T-helper 17 cell (primary cell): Measurements from ENCODE around the gene OSBPL1A. TPM values are rescaled to one million over a fixed set of nuclear protein-coding genes. Genes with fewer than 3 reads are reported as not detected.
"Not testable (repeated sequence)": the region's sequence is repeated elsewhere in the genome, so short reads cannot be mapped to it uniquely, and the experiment has no call there.

Experiments used
- ATAC-seq: fragments of 150-1000 bp; cut with Tn5 transposase; 2 replicates; pipeline ENCODE4 v1.10.0; 2021; ENCODE audit warnings: mild to moderate bottlenecking, moderate library complexity
- DNase-seq, 3 donors: peaks; one replicate each; pipeline versions ENCODE4 v3.0.0 to v3.0.0-alpha.2; 2020 to 2021
- H3K9me3 ChIP-seq: one replicate; pipeline ENCODE4 v1.7.0; 2013; ENCODE audit warnings: low read length, mild to moderate bottlenecking; ENCODE audit not compliant: control insufficient read depth, poor library complexity, severe bottlenecking
- H3K27ac Mint-ChIP-seq: one replicate; pipeline ENCODE4 v1.8.0; 2022; ENCODE audit warnings: mild to moderate bottlenecking, moderate library complexity, mixed read lengths
- H3K27me3 Mint-ChIP-seq: one replicate; pipeline ENCODE4 v1.8.0; 2022; ENCODE audit warnings: mixed read lengths
- H3K36me3 Mint-ChIP-seq: one replicate; pipeline ENCODE4 v1.8.0; 2022; ENCODE audit warnings: low read depth, mixed read lengths
- H3K4me1 Mint-ChIP-seq: one replicate; pipeline ENCODE4 v1.8.0; 2022; ENCODE audit warnings: mild to moderate bottlenecking, mixed read lengths
- H3K4me3 Mint-ChIP-seq: one replicate; pipeline ENCODE4 v1.8.0; 2022; ENCODE audit warnings: mild to moderate bottlenecking, moderate library complexity, mixed read lengths
- total RNA-seq, 4 donors: library from RNA in 2 of 4; stranded (reverse) in 2 of 4; gene quantifications; one replicate each; pipeline ENCODE4 v1.2.3 and lab custom pipeline; 2022 to 2026

The OSBPL1A gene
- total RNA-seq, 2 donors from 2014 or later = 6.8 to 7.1 TPM

- H3K4me1 Mint-ChIP-seq = no peaks in the 10 kb centered on the region
- ATAC-seq (no peak), DNase-seq (no peak)
- H3K27me3 Mint-ChIP-seq = no peaks in the 10 kb centered on the region
- H3K9me3 ChIP-seq = no peaks in the 10 kb centered on the region
- H3K4me3 Mint-ChIP-seq = no peak overlapping the region
- no peak overlapping the region for H3K27ac Mint-ChIP-seq
- H3K36me3 Mint-ChIP-seq = peaks cover 3% of the 10 kb centered on the region
Observed at GRCh38 chr18:24157855-24158254, 239.8 kb downstream of the OSBPL1A start.

DNA sequence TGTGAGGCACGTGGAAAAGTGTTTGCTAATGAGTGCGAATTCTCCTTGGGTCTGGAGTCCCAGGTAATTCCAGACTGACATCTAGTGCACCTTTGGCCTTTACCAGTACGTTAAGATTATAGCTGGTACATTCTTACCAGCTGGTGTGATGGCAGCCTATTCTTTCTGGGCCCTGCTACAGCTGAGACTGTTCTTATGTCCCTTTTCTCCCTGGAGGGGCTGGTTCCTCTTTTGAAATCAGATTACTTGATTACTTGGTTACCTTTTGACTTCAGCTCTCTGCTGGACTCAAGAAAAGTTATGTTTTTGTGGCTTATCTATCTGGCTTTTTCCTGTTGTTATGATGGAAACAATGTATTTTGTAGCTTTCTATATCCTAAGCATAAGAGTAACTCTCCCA lies 244.2 kb downstream of the OSBPL1A start:
- Mint-ChIP-seq H3K27ac (no peak overlapping the region), H3K36me3 (no peaks in the 10 kb centered on the region), H3K27me3 (no peaks in the 10 kb centered on the region), H3K4me3 (no peak overlapping the region), H3K4me1 (peaks cover 2% of the 10 kb centered on the region)
- DNase-seq = no peak
- ATAC-seq = no peak
- no peaks in the 10 kb centered on the region for H3K9me3 ChIP-seq

- H3K36me3 Mint-ChIP-seq, ATAC-seq, H3K27ac Mint-ChIP-seq, DNase-seq, H3K27me3 Mint-ChIP-seq, H3K9me3 ChIP-seq, H3K4me1 Mint-ChIP-seq, H3K4me3 Mint-ChIP-seq: not testable (repeated sequence)
Observed at GRCh38 chr18:24149591-24149990, 248.0 kb downstream of the OSBPL1A start.

DNA sequence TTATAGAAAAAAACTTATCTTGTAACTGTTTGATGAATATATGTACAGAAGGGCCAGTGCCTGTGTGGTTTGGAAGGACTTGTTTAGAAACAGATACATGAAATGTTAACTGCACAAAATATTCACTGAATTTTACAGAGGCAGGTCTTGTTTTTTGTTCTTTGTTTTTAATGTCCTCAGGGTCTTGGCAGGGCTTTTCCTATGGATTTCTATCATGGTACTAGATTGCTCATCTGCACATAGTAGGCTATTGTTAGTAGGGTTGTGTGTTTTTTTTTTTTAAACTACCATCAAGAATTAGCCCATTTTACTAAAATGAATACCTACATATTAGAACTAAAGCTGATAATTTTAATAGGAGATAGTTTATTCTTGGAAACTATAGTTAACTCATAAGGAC lies 255.2 kb downstream of the OSBPL1A start:
- ATAC-seq (no peak), DNase-seq (no peak)
- Mint-ChIP-seq H3K27me3 (peaks cover 21% of the 10 kb centered on the region), H3K27ac (no peak overlapping the region), H3K36me3 (no peaks in the 10 kb centered on the region), H3K4me1 (peaks cover 15% of the 10 kb centered on the region), H3K4me3 (no peak overlapping the region)
- no peaks in the 10 kb centered on the region for H3K9me3 ChIP-seq

GRCh38 chr18:24140697-24141096 lies 256.9 kb downstream of the OSBPL1A start:
- no peaks in the 10 kb centered on the region for H3K9me3 ChIP-seq
- no peak overlapping the region for H3K4me3 Mint-ChIP-seq

DNA sequence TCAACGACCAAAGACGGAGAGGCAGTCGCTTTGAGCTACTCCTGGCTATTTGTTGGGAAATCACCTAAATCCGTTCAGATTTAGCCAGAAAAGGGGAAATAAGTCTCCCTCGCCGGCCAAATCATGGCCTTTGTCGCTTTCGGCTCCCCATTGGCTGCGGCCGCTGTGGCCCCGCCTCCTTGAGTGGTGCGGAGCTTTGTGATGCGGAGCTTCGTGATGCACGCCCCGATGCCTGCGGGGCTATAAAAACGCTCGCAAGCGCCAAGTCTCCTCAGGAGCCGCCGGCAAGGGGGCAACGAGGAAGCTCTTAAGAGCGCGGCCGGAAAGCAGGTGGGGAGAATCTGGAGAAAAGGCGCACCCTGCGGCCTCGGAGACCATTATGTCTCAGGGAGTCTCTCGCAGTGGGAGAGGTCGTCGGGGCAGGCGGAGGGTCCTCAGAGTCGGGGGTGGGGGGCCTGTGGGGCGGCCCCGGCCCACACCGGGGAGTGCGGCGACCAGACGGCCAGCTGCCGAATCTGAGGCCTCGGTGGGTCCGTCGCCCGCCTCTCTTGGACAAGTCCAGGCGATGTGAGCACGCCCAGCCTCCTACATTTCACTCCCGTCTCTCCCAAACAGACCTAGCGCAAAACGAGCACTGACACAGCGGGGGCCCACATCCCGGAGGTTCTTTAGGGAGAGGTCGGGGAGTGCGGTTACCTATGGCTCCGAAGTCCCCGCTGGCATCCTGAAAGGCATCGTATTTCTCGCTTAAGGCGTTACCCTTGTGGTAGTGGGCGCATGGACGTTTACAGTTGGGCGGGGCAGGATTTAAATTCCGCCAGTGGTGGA lies 258.6 kb downstream of the OSBPL1A start, which contains the start of gene CABYR:
TSS of gene CABYR (plus strand) at position 274 of the 828 bp plus-strand sequence. CDS start 4,053 bp downstream, outside the sequence.
- Mint-ChIP-seq H3K4me3 (peak within 1 kb of the TSS; percentile 96), H3K27me3 (peaks cover 9% of the 10 kb centered on the region), H3K27ac (peak within 1 kb of the TSS; percentile 86), H3K36me3 (no peaks in the 10 kb centered on the region), H3K4me1 (peaks cover 25% of the 10 kb centered on the region)
- DNase-seq (peak; percentile 63 to 79 (median 72)), ATAC-seq (peak; percentile 94)
- H3K9me3 ChIP-seq = no peaks in the 10 kb centered on the region

More at GRCh38 chr18:24140697-24141096, 256.9 kb downstream of the OSBPL1A start:
- ATAC-seq = no peak
- H3K36me3 Mint-ChIP-seq = no peaks in the 10 kb centered on the region
- H3K27ac Mint-ChIP-seq = no peak overlapping the region
- H3K4me1 Mint-ChIP-seq = peaks cover 25% of the 10 kb centered on the region
- DNase-seq = no peak
- H3K27me3 Mint-ChIP-seq = peaks cover 14% of the 10 kb centered on the region

DNA sequence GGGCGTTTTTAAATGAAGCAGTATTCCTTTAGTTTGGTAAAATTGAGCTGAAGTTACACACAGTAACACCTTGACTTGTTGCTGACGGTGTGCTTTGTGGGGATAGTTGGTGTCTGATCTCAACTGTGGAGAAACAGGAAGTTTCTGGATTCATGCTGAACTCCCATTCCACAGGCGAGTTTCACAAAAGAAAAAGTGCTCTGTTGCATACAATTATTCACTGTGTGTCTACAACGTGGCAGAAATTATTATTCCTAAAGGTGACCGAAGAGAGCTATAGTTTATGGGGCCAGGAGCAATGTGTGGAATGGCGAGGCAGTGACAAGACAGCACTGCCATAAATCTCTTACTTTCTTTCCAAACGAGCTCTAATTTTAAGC lies 259.2 kb downstream of the OSBPL1A start:
- ATAC-seq = peak; percentile 48
- H3K36me3 Mint-ChIP-seq = no peaks in the 10 kb centered on the region
- peak overlapping the region; percentile 96 for H3K4me3 Mint-ChIP-seq
- no peaks in the 10 kb centered on the region for H3K9me3 ChIP-seq
- H3K27me3 Mint-ChIP-seq = peaks cover 6% of the 10 kb centered on the region
- no peak for DNase-seq
- peaks cover 25% of the 10 kb centered on the region for H3K4me1 Mint-ChIP-seq
- peak overlapping the region; percentile 86 for H3K27ac Mint-ChIP-seq

DNA sequence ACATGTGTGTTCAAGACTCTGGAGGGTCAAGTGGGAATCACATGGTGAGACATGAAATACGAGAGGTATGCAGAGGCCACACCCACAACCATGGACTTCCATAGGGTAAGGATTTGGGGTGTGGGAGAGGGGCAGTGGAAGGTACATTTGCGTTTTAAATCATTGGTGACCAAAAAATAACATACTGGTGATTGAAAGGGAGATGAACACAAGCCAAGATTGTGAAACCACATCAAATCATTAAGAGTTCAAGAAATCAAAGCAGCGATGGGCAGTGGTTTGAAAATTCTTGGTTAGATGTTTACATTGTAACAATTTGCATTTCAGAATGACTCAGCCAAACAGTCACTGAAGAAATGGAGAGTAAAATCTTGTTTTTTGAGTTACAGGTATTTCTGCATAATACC lies 260.7 kb downstream of the OSBPL1A start:
- H3K4me3 Mint-ChIP-seq = peak overlapping the region; percentile 96
- no peaks in the 10 kb centered on the region for H3K9me3 ChIP-seq
- peak; percentile 17 for ATAC-seq
- DNase-seq = no peak
- H3K27me3 Mint-ChIP-seq = peaks cover 6% of the 10 kb centered on the region
- H3K4me1 Mint-ChIP-seq = peaks cover 25% of the 10 kb centered on the region
- no peaks in the 10 kb centered on the region for H3K36me3 Mint-ChIP-seq
- H3K27ac Mint-ChIP-seq = peak overlapping the region; percentile 86

- Mint-ChIP-seq H3K4me1 (peaks cover 5% of the 10 kb centered on the region), H3K27me3 (no peaks in the 10 kb centered on the region), H3K4me3 (no peak overlapping the region), H3K27ac (no peak overlapping the region), H3K36me3 (peaks cover 12% of the 10 kb centered on the region)
- H3K9me3 ChIP-seq = no peaks in the 10 kb centered on the region
- no peak for ATAC-seq
- no peak for DNase-seq
Observed at GRCh38 chr18:24130494-24130893, 267.1 kb downstream of the OSBPL1A start.

DNA sequence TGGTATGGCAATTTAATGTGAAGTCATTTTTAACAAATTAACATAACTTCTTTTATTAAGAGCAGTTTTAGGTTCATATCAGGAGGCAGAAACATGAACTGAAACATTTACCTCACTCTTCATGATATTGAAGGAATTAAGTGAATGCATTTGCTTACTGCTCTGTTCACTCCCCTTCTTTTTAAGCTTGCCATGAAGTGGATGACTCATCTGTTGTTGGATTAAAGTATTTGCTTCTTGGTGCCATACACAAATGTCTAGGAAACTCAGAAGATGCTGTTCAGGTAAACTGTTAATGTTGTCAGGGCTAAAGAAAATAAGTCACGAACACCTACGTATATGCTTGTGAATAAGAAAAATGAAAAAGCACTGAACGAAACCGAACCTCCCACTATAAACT lies 268.9 kb downstream of the OSBPL1A start:
- DNase-seq (no peak), ATAC-seq (no peak)
- no peaks in the 10 kb centered on the region for H3K27me3 Mint-ChIP-seq
- no peak overlapping the region for H3K4me3 Mint-ChIP-seq
- peaks cover 12% of the 10 kb centered on the region for H3K36me3 Mint-ChIP-seq
- H3K4me1 Mint-ChIP-seq = peaks cover 5% of the 10 kb centered on the region
- no peaks in the 10 kb centered on the region for H3K9me3 ChIP-seq
- peak overlapping the region; percentile 67 for H3K27ac Mint-ChIP-seq

- H3K27ac Mint-ChIP-seq = peak overlapping the region; percentile 67
- DNase-seq = no peak
- no peaks in the 10 kb centered on the region for H3K27me3 Mint-ChIP-seq
- H3K4me3 Mint-ChIP-seq = no peak overlapping the region
- no peaks in the 10 kb centered on the region for H3K9me3 ChIP-seq
- peaks cover 7% of the 10 kb centered on the region for H3K4me1 Mint-ChIP-seq
- H3K36me3 Mint-ChIP-seq = peaks cover 12% of the 10 kb centered on the region
- ATAC-seq = no peak
Observed at GRCh38 chr18:24127735-24128134, 269.9 kb downstream of the OSBPL1A start.

DNA sequence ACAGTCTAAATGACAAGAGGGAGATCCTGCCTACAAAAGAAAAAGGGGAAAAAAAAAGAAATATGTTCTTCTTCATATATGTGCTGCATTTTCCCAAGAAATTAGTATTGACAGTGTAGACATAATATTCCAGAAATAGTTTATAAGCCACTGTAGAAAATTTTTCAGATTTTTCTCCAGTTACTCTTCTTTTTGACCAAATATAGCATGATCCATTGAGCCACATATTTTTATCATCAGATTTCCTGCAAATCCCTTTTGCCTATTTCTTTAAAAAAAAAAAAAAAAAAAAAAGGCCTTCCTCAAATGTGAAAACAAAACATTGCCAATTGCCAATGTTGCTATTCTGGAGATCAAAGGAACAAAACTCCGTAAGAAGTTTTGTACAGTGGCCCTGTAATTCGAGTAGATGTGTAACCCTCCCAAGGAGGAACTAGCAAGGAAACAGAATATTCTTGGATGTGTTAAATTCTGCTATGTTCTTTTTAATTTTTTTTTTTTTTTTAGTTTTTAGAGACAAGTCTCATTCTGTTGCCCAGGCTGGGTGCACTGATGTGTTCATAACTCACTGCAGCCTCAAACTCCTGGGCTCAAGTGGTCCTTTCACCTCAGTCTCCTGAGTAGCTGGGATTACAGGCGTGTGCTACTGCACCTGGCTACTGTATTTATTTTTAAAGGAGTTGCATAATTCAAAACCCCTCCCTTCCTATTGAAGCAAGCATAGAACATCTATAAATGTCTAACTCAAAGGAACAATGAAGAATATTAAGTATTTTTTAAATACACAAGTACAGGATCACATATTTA lies 271.3 kb downstream of the OSBPL1A start:
- Mint-ChIP-seq H3K36me3 (peaks cover 12% of the 10 kb centered on the region), H3K27ac (no peak overlapping the region), H3K4me1 (peaks cover 9% of the 10 kb centered on the region), H3K4me3 (no peak overlapping the region), H3K27me3 (no peaks in the 10 kb centered on the region)
- DNase-seq (no peak), ATAC-seq (no peak)
- H3K9me3 ChIP-seq = no peaks in the 10 kb centered on the region

GRCh38 chr18:24121625-24122024 lies 276.0 kb downstream of the OSBPL1A start:
- DNase-seq = no peak
- Mint-ChIP-seq H3K4me3 (no peak overlapping the region), H3K4me1 (peaks cover 11% of the 10 kb centered on the region), H3K36me3 (peaks cover 3% of the 10 kb centered on the region), H3K27me3 (no peaks in the 10 kb centered on the region), H3K27ac (peak overlapping the region; percentile 27)
- H3K9me3 ChIP-seq = no peaks in the 10 kb centered on the region
- no peak for ATAC-seq
